DOHH2 (cell line): Measurements from ENCODE around the gene MYLIP.

ENCODE experiments used
- H3F3A ChIP-seq: fragments of 200-600 bp; sonication (generic), shearing (Covaris generic); 2 replicates; pipeline ENCODE4 v1.6.0; 2016; ENCODE audit warnings: antibody characterized with exemption, mild to moderate bottlenecking; ENCODE audit not compliant: control insufficient read depth, insufficient read depth
- H3K27ac ChIP-seq: fragments of 200-600 bp; sonication (generic); 2 replicates; pipeline ENCODE4 v1.5.1; 2014; ENCODE audit warnings: low read depth, mild to moderate bottlenecking, low read length, moderate library complexity
- H3K27me3 ChIP-seq: fragments of 200-600 bp; sonication (generic); 2 replicates; pipeline ENCODE4 v1.6.1; 2014; ENCODE audit warnings: mild to moderate bottlenecking, low read length, mixed read lengths; ENCODE audit not compliant: control insufficient read depth
- H3K36me3 ChIP-seq: fragments of 200-600 bp; sonication (generic); 2 replicates; pipeline ENCODE4 v1.6.1; 2014; ENCODE audit warnings: mild to moderate bottlenecking, low read length, moderate library complexity, mixed read lengths; ENCODE audit not compliant: control insufficient read depth
- H3K4me1 ChIP-seq: fragments of 200-600 bp; sonication (generic); 2 replicates; pipeline ENCODE4 v1.6.1; 2014; ENCODE audit warnings: mild to moderate bottlenecking, low read length, mixed read lengths; ENCODE audit not compliant: control insufficient read depth
- H3K4me2 ChIP-seq: fragments of 200-600 bp; sonication (generic); 2 replicates; pipeline ENCODE4 v1.6.0; 2014; ENCODE audit warnings: mild to moderate bottlenecking, low read length, moderate library complexity
- H3K4me3 ChIP-seq: fragments of 200-600 bp; sonication (generic); 2 replicates; pipeline ENCODE4 v1.5.1; 2014; ENCODE audit warnings: mild to moderate bottlenecking, low read length, mixed read lengths
- H3K79me2 ChIP-seq: fragments of 200-600 bp; sonication (generic); 2 replicates; pipeline ENCODE4 v1.6.1; 2014; ENCODE audit warnings: mild to moderate bottlenecking, low read length, mixed read lengths; ENCODE audit not compliant: control insufficient read depth
- H3K9me2 ChIP-seq: fragments of 200-600 bp; sonication (generic); replicated peaks from 2 replicates; pipeline ENCODE4 v1.6.1; 2014; ENCODE audit warnings: mild to moderate bottlenecking, low read length, mixed read lengths; ENCODE audit not compliant: control insufficient read depth
- H3K9me3 ChIP-seq: fragments of 200-600 bp; sonication (generic); 2 replicates; pipeline ENCODE4 v1.6.1; 2014; ENCODE audit warnings: antibody characterized with exemption, low read length, mixed read lengths; ENCODE audit not compliant: control insufficient read depth, insufficient read depth
- H4K20me1 ChIP-seq: fragments of 200-600 bp; sonication (generic); 2 replicates; pipeline ENCODE4 v1.6.0; 2014; ENCODE audit warnings: low read depth, mild to moderate bottlenecking, antibody characterized with exemption, low read length, moderate library complexity; ENCODE audit not compliant: control insufficient read depth, insufficient read depth
- EZH2phosphoT487 ChIP-seq: fragments of 200-600 bp; sonication (generic); IDR thresholded peaks from 2 replicates; pipeline ENCODE4 v1.6.1; 2017; ENCODE audit warnings: borderline replicate concordance, mild to moderate bottlenecking, antibody characterized with exemption, low read length, moderate library complexity, mixed read lengths
- TF ChIP-seq, protein P1 (sequence below): fragments of 200-600 bp; sonication (generic); IDR thresholded peaks from one replicate; pipeline ENCODE4 v1.5.1; 2014; ENCODE audit warnings: antibody characterized with exemption, mild to moderate bottlenecking, low read depth, low read length; ENCODE audit not compliant: poor library complexity, severe bottlenecking

MYLIP gene

DNA sequence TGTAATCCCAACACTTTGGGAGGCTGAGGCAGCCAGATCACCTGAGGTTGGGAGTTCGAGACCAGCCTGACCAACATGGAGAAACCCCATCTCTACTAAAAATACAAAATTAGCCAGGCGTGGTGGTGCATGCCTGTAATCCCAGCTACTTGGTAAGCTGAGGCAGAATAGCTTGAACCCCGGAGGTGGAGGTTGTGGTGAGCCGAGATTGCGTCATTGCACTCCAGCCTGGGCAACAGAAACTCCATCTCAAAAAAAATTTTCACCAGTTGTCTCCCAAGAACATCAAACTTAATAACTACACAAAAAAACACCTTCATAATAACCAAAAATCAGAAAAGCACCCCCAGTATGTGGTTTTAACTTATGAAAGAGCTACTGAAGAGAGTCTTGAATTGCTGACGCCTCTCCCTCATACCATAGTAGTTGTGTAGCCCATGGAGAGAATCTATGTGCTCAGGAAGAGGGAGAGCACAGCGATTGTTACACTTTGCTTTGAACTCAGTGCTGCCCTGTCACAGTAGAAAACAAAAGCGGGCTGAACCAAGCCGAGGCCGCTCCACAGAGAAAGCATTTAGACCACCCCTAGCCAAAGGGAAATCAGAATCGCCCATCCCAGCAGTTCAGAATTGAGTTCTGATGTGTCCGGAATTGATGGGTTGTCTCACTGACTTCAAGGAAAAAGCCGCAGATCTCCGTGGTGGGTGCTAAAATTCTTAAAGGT lies 67.5 kb downstream of the MYLIP start:
- H4K20me1 ChIP-seq: no peaks in the 10 kb centered on the region
- H3F3A ChIP-seq: peaks cover 21% of the 10 kb centered on the region
- no peaks in the 10 kb centered on the region for H3K9me2 ChIP-seq
- H3K4me1 ChIP-seq: peaks cover 85% of the 10 kb centered on the region
- no peak overlapping the region for H3K4me2 ChIP-seq
- no peaks in the 10 kb centered on the region for H3K36me3 ChIP-seq
- no peak for TF ChIP-seq EZH2phosphoT487
- TF ChIP-seq, protein P1, sequence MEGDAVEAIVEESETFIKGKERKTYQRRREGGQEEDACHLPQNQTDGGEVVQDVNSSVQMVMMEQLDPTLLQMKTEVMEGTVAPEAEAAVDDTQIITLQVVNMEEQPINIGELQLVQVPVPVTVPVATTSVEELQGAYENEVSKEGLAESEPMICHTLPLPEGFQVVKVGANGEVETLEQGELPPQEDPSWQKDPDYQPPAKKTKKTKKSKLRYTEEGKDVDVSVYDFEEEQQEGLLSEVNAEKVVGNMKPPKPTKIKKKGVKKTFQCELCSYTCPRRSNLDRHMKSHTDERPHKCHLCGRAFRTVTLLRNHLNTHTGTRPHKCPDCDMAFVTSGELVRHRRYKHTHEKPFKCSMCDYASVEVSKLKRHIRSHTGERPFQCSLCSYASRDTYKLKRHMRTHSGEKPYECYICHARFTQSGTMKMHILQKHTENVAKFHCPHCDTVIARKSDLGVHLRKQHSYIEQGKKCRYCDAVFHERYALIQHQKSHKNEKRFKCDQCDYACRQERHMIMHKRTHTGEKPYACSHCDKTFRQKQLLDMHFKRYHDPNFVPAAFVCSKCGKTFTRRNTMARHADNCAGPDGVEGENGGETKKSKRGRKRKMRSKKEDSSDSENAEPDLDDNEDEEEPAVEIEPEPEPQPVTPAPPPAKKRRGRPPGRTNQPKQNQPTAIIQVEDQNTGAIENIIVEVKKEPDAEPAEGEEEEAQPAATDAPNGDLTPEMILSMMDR: no peak
- no peaks in the 10 kb centered on the region for H3K79me2 ChIP-seq
- no peaks in the 10 kb centered on the region for H3K27me3 ChIP-seq
- no peaks in the 10 kb centered on the region for H3K9me3 ChIP-seq
- H3K4me3 ChIP-seq: no peak overlapping the region
- no peak overlapping the region; the same call in 1 of the 2 replicates for H3K27ac ChIP-seq

DNA sequence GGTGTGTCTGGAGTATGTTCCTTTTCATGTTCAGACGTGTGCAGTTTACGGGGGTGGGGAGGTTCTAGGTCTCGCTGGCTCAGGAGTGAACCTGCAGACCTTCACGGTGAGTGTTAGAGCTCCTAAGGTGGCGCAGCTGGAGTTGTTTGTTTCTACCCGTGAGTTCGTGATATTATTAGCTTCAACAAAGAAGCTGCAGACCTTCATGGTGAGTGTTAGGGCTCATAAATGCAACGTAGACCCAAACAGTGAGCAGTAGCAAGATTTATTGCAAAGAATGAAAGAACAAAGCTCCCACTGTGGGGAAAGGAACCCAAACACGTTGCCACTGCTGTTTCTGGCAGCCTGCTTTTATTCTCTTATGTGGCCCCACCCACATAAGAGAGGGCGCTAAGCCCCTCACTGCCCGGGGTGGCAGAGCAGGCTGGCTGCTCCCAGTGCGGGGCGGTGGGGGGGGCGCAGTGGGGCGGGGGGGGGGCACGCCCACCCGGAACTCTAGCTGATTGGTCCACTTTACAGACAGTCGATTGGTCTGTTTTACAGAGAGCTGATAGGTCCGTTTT lies 68.2 kb downstream of the MYLIP start:
- no peaks in the 10 kb centered on the region for H3K36me3 ChIP-seq
- no peaks in the 10 kb centered on the region for H3K9me3 ChIP-seq
- no peaks in the 10 kb centered on the region for H4K20me1 ChIP-seq
- H3F3A ChIP-seq: peaks cover 21% of the 10 kb centered on the region
- no peak for TF ChIP-seq EZH2phosphoT487
- TF ChIP-seq, protein P1: no peak
- no peaks in the 10 kb centered on the region for H3K79me2 ChIP-seq
- H3K27ac ChIP-seq: no peak overlapping the region
- no peaks in the 10 kb centered on the region for H3K9me2 ChIP-seq
- H3K27me3 ChIP-seq: no peaks in the 10 kb centered on the region
- no peak overlapping the region for H3K4me3 ChIP-seq
- peaks cover 85% of the 10 kb centered on the region for H3K4me1 ChIP-seq
- H3K4me2 ChIP-seq: no peak overlapping the region
